Loucy (cell line): ENCODE data around the gene GALT.

Experiments
- H2AFZ ChIP-seq: fragments of 200-600 bp; sonication (generic); 2 replicates; pipeline ENCODE4 v1.6.0; 2016; ENCODE audit warnings: antibody characterized with exemption, mild to moderate bottlenecking, low read length, moderate library complexity
- H3F3A ChIP-seq: fragments of 200-600 bp; 2 replicates; pipeline ENCODE4 v1.6.0; 2016; ENCODE audit warnings: antibody characterized with exemption, low read depth, mild to moderate bottlenecking
- H3K27me3 ChIP-seq: fragments of 200-600 bp; sonication (generic); 2 replicates; pipeline ENCODE4 v1.6.1; 2014; ENCODE audit warnings: low read length, mild to moderate bottlenecking; ENCODE audit not compliant: insufficient read depth, poor library complexity, severe bottlenecking
- H3K36me3 ChIP-seq: fragments of 200-600 bp; sonication (generic); 2 replicates; pipeline ENCODE4 v1.6.1; 2016; ENCODE audit warnings: low read length; ENCODE audit not compliant: insufficient read depth
- H3K4me1 ChIP-seq: fragments of 200-600 bp; sonication (generic); 2 replicates; pipeline ENCODE4 v1.5.1; 2014; ENCODE audit warnings: low read length, mild to moderate bottlenecking; ENCODE audit not compliant: insufficient read depth, poor library complexity, severe bottlenecking
- H3K4me2 ChIP-seq: fragments of 200-600 bp; sonication (generic); 2 replicates; pipeline ENCODE4 v1.6.0; 2014; ENCODE audit warnings: antibody characterized with exemption, low read length, low read depth, mild to moderate bottlenecking; ENCODE audit not compliant: poor library complexity, severe bottlenecking
- H3K4me3 ChIP-seq: fragments of 200-600 bp; sonication (generic); 2 replicates; pipeline ENCODE4 v1.5.1; 2014; ENCODE audit warnings: low read length, mild to moderate bottlenecking, mixed read lengths; ENCODE audit not compliant: poor library complexity, severe bottlenecking
- H3K79me2 ChIP-seq: fragments of 200-600 bp; sonication (generic); 2 replicates; pipeline ENCODE4 v1.6.1; 2014; ENCODE audit warnings: low read length; ENCODE audit not compliant: insufficient read depth
- H3K9ac ChIP-seq: fragments of 200-600 bp; sonication (generic); 2 replicates; pipeline ENCODE4 v1.6.0; 2014; ENCODE audit warnings: mild to moderate bottlenecking, low read depth, low read length, moderate library complexity; ENCODE audit not compliant: poor library complexity, severe bottlenecking
- H3K9me2 ChIP-seq: fragments of 200-600 bp; sonication (generic); replicated peaks from 2 replicates; pipeline ENCODE4 v1.6.1; 2016; ENCODE audit warnings: low read depth, low read length, mixed read lengths
- H3K9me3 ChIP-seq: fragments of 200-600 bp; sonication (generic); 2 replicates; pipeline ENCODE4 v1.6.1; 2014; ENCODE audit warnings: mild to moderate bottlenecking, antibody characterized with exemption, low read length, low read depth; ENCODE audit not compliant: insufficient read depth
- H4K20me1 ChIP-seq: fragments of 200-600 bp; sonication (generic); 2 replicates; pipeline ENCODE4 v1.6.0; 2014; ENCODE audit warnings: antibody characterized with exemption, low read length, mild to moderate bottlenecking; ENCODE audit not compliant: insufficient read depth, poor library complexity, severe bottlenecking
- CTCF ChIP-seq: fragments of 200-600 bp; sonication (generic); conservative IDR thresholded peaks from 2 replicates; pipeline ENCODE4 v1.5.1; 2014; ENCODE audit warnings: mild to moderate bottlenecking, antibody characterized with exemption, low read length
- EZH2phosphoT487 ChIP-seq: fragments of 200-600 bp; IDR thresholded peaks from 2 replicates; pipeline ENCODE4 v1.6.1; 2018; ENCODE audit warnings: antibody characterized with exemption, mild to moderate bottlenecking, moderate library complexity, borderline replicate concordance

GALT gene

DNA sequence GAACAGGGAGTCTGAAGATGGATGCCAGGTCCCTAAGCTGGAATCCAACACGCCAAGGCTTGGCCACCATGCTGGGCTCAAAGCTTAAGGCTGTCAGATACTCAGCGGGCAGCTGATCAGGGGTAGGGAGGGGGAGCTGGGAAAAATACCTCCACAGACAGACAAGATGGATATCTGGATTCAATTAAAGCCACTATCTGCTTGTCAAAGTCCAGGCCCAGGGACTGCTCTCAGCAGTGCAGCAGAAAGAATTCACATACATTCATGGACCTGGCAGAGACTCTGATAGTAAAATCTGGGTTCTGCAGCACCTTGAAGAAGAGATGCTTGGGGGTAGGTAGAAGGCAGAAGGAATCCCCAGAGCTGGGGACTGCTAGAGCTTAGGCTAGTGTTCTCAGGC, 31.3 kb upstream of the GALT start:
- no peaks in the 10 kb centered on the region for H3F3A ChIP-seq
- H3K36me3 ChIP-seq: no peaks in the 10 kb centered on the region; the same call in 1 of the 2 replicates
- H3K4me1 ChIP-seq: peaks cover 26% of the 10 kb centered on the region
- H3K9me3 ChIP-seq: no peaks in the 10 kb centered on the region
- no peak overlapping the region for H3K4me3 ChIP-seq
- H2AFZ ChIP-seq: no peak overlapping the region
- H3K79me2 ChIP-seq: peaks cover 35% of the 10 kb centered on the region
- no peak for TF ChIP-seq CTCF
- TF ChIP-seq EZH2phosphoT487: no peak
- no peaks in the 10 kb centered on the region for H3K9me2 ChIP-seq
- H4K20me1 ChIP-seq: no peaks in the 10 kb centered on the region
- no peak overlapping the region for H3K9ac ChIP-seq
- no peaks in the 10 kb centered on the region for H3K27me3 ChIP-seq
- H3K4me2 ChIP-seq: no peak overlapping the region

DNA sequence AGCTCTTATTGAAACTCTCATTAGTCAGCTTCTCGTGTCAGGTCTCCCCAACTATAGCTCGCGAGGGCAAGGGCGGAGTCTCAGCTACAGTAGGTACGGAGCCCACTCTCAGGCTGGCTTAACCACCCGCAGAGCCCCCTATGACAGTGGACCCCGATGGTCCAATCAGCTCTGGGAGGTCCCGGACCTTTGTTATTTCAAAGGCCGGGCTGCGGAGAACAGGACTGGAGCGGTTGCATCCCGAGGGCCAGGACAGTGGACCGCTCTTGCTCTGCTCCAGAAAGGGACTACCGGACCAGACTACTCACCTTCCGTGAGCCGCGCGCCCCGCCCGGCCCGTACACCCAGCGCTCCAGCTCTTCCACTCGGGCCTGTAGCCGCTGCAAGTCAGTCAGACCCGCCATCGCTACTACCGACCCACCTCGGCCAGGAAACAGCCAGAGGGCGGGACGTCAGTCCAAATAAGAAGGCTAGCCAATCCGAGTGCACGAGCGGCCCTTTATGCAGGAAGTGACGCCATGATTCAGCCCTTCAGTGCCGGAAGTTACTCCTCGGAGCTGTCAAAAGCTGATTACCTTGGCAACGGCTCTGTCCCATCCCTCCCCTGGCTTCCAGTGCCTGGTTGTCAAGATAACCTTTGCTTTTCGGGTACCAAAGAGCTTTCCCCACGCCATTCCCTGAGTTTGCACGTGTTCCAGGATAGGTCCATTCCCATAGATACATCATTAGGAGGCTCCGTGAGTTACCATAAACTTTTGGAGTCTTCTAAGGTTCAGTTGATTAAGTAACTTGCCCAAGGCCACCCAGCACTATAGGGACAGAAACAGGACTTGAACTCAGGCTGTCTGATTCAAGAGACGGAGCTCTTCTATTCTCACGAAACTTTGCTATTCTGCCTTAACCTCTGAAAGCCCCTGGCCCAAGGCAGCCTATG, 26.1 kb upstream of the GALT start, which contains the start of gene DCTN3:
Gene DCTN3, minus strand, starts transcription at position 435 of the 934 bp plus-strand sequence. Its CDS starts 31 bp downstream, at position 404.
- peaks cover 13% of the 10 kb centered on the region; the same call in 1 of the 2 replicates for H3K79me2 ChIP-seq
- H3K36me3 ChIP-seq: no peaks in the 10 kb centered on the region; the same call in 1 of the 2 replicates
- H3F3A ChIP-seq: no peaks in the 10 kb centered on the region
- H3K4me2 ChIP-seq: peak within 1 kb of the TSS; percentile 84
- H3K4me3 ChIP-seq: peak within 1 kb of the TSS; percentile 88
- peaks cover 16% of the 10 kb centered on the region for H3K4me1 ChIP-seq
- peaks cover 13% of the 10 kb centered on the region for H3K27me3 ChIP-seq
- no peaks in the 10 kb centered on the region for H3K9me3 ChIP-seq
- peak within 1 kb of the TSS; percentile 95 for H2AFZ ChIP-seq
- TF ChIP-seq CTCF (no peak), EZH2phosphoT487 (no peak)
- H4K20me1 ChIP-seq: no peaks in the 10 kb centered on the region
- no peaks in the 10 kb centered on the region for H3K9me2 ChIP-seq
- peak within 1 kb of the TSS; percentile 90 for H3K9ac ChIP-seq

- Histone ChIP-seq H3K4me2 (no peak overlapping the region), H3F3A (no peaks in the 10 kb centered on the region), H2AFZ (no peak overlapping the region), H4K20me1 (no peaks in the 10 kb centered on the region), H3K9me3 (no peaks in the 10 kb centered on the region), H3K27me3 (peaks cover 33% of the 10 kb centered on the region), H3K79me2 (peaks cover 13% of the 10 kb centered on the region; the same call in 1 of the 2 replicates), H3K9ac (no peak overlapping the region), H3K4me3 (no peak overlapping the region), H3K9me2 (no peaks in the 10 kb centered on the region), H3K36me3 (no peaks in the 10 kb centered on the region), H3K4me1 (peaks cover 16% of the 10 kb centered on the region)
- no peak for TF ChIP-seq EZH2phosphoT487
These were observed 22.9 kb upstream of the GALT start for GRCh38 chr9:34623374-34624235.
